ENCODE data around the gene LILRA6.
A peak's percentile ranks its signal among the peaks of the same experiment; 100 is the strongest.
"Not testable (repeated sequence)": the region's sequence is repeated elsewhere in the genome, so short reads cannot be mapped to it uniquely, and the experiment has no call there.

The LILRA6 gene

GRCh38 chr19:54206030-54206830 is 36.4 kb downstream of the LILRA6 start:
- DNase-seq, result no peak

GRCh38 chr19:54204767-54205468 is 37.7 kb downstream of the LILRA6 start:
- no peak for DNase-seq

- no peak for DNase-seq
Observed at GRCh38 chr19:54203151-54203611, 39.4 kb downstream of the LILRA6 start.

GRCh38 chr19:54201980-54202379 is 40.6 kb downstream of the LILRA6 start:
- DNase-seq, result no peak

GRCh38 chr19:54201172-54201701 is 41.4 kb downstream of the LILRA6 start:
- no peak for DNase-seq

GRCh38 chr19:54199401-54199800 is 43.2 kb downstream of the LILRA6 start:
- no peak for DNase-seq

GRCh38 chr19:54197121-54197520 is 45.5 kb downstream of the LILRA6 start:
- no peak for DNase-seq

GRCh38 chr19:54196536-54196935 is 46.1 kb downstream of the LILRA6 start:
- no peak for DNase-seq

GRCh38 chr19:54194463-54194862 is 48.1 kb downstream of the LILRA6 start:
- not testable (repeated sequence) for DNase-seq

GRCh38 chr19:54193011-54193410 is 49.6 kb downstream of the LILRA6 start:
- no peak for DNase-seq

GRCh38 chr19:54191811-54192453 is 50.7 kb downstream of the LILRA6 start:
- DNase-seq, result no peak

GRCh38 chr19:54191011-54191810 is 51.4 kb downstream of the LILRA6 start, which contains the start of gene TSEN34:
TSS of gene TSEN34 (plus strand) at chr19:54191308. CDS start at chr19:54191365, 57 bp downstream.
- peak; percentile 76 to 87 for DNase-seq

GRCh38 chr19:54190503-54191010 is 52.0 kb downstream of the LILRA6 start:
- DNase-seq, result peak; percentile 99 to 100

GRCh38 chr19:54189735-54190502 is 52.7 kb downstream of the LILRA6 start:
- peak; percentile 100 for DNase-seq

GRCh38 chr19:54189145-54189734 is 53.4 kb downstream of the LILRA6 start, which contains the start of gene MBOAT7:
TSS of gene MBOAT7 (minus strand) at chr19:54189580. CDS start at chr19:54188508, 1,072 bp downstream.
- DNase-seq, result peak; percentile 88 to 90

- DNase-seq, result no peak
Observed at GRCh38 chr19:54188215-54188871, 54.2 kb downstream of the LILRA6 start.

GRCh38 chr19:54186934-54187381 is 55.6 kb downstream of the LILRA6 start:
- no peak for DNase-seq

Measured in NCI-H1930 (cell line).